OCI-LY1 (cell line): ENCODE data around the gene CHD5.

ENCODE experiments used
- EZH2 ChIP-seq: fragments of 200-600 bp; sonication (generic), shearing (Covaris generic); IDR thresholded peaks from 2 replicates; pipeline ENCODE4 v1.8.0; 2017; ENCODE audit warnings: borderline replicate concordance, mixed run types, mild to moderate bottlenecking, antibody characterized with exemption, low read length, moderate library complexity, mixed read lengths
- TF ChIP-seq, protein P1 (sequence below): fragments of 200-600 bp; sonication (generic), shearing (Covaris generic); IDR thresholded peaks from 2 replicates; pipeline ENCODE4 v1.5.1; 2017; ENCODE audit warnings: mild to moderate bottlenecking, antibody characterized with exemption, low read length, moderate library complexity, mixed read lengths

DNA sequence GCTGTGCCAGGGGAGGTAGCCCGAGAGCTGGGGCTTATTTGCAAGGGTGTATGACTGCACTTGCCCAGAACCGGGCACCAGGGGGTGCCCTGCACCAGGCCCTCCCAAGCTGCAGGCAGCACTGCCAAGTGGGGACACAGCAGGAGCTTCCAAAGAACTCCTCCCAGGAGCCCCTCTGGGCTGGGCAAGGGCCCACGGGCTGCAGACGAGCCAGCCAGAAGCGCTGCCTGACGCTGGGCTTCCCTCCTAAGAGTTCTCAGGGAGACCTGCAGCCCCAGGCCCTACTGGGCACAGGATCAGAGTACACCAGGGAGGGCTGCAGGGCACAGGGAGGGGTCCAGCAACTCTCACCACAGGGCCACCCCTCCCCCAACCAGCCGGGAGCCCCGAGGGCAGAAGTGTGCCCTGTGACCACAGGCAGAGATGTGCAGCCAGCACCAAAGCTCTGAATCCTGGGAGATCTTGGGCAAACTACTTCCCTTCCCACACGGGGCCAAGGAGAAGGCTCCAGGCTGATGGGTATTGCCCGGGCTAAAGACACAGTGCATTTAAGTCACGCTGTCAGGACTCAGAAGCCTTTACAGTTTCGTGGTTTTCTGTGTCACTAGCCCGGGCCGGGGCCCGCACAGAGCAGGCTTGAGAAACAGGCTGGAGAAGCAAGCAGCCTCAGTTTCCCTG is 71.0 kb downstream of the CHD5 start:
- TF ChIP-seq, protein P1, sequence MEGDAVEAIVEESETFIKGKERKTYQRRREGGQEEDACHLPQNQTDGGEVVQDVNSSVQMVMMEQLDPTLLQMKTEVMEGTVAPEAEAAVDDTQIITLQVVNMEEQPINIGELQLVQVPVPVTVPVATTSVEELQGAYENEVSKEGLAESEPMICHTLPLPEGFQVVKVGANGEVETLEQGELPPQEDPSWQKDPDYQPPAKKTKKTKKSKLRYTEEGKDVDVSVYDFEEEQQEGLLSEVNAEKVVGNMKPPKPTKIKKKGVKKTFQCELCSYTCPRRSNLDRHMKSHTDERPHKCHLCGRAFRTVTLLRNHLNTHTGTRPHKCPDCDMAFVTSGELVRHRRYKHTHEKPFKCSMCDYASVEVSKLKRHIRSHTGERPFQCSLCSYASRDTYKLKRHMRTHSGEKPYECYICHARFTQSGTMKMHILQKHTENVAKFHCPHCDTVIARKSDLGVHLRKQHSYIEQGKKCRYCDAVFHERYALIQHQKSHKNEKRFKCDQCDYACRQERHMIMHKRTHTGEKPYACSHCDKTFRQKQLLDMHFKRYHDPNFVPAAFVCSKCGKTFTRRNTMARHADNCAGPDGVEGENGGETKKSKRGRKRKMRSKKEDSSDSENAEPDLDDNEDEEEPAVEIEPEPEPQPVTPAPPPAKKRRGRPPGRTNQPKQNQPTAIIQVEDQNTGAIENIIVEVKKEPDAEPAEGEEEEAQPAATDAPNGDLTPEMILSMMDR = peak; percentile 51
- TF ChIP-seq EZH2 = no peak
